GM18907 (cell line): ENCODE measurements around the gene RBM20.
"Not testable (repeated sequence)": the region's sequence is repeated elsewhere in the genome, so short reads cannot be mapped to it uniquely, and the experiment has no call there.

ENCODE experiments used
- ATAC-seq: cut with Tn5 transposase; IDR thresholded peaks from one replicate; pipeline ENCODE4 v1.9.1; 2021; ENCODE audit warnings: mild to moderate bottlenecking, moderate library complexity; ENCODE audit not compliant: unreplicated experiment

RBM20 gene

DNA sequence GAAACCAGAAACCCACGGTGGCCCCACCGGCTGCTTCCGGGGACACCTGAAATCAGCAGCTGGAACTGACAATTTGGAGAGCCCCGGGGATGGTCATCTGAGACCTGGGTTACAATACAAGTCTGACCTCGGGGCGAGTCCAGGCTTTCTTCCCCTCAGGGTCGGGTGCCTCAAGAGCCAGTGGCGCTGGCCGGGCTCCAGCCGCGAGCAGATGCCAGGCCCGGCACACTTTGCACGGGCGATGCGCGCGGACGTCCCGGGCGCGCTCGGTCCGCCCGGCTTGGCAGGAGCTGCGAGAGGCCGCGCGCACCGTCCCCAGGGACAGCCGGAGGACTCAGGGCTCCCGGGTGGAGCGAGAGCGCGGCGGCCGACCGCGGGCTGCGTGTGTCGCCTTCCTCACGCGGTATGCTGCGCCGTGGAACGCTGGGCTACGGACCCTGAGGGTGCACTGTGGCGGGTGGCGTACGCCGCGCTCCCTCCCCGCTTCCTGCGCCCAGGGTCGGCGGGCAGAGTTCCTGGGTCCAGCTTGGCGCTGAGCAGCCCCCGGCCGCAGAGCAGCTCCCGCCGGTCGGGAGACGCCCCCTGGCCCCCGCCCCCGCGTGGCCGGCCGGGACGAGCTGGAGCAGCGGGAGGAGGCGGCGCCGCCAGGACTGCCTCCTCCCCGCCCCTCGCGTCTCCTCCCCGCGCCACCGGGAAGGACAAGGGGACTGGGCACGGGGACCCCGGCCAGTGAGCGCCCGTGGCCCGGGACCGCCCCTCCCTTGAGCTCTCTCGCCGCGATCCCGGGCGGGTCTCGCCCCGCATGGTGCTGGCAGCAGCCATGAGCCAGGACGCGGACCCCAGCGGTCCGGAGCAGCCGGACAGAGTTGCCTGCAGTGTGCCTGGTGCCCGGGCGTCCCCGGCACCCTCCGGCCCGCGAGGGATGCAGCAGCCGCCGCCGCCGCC is at the start of gene RBM20:
TSS of gene RBM20 (plus strand) at position 684 of the 945 bp plus-strand sequence. CDS start at position 803, 119 bp downstream.
- ATAC-seq = no peak

DNA sequence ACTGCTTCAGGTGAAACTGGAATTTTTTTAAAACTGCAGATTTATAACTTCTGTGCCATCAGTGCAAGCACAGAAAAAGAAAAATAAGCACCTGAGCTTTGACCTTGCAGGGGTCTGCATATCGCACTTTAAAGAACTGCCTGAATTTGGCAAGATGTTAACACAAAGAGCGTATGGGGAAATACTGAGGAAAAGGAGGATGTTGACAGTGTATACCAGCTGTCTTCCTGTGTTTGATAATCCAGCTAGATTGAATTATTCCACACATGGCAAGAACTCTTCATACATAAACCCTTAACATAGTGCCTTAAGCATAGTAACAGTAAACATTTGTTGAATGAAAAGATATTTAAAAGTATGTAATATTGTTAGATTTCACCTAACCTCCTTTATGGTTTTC is 46.7 kb upstream of the RBM20 start:
- no peak for ATAC-seq

DNA sequence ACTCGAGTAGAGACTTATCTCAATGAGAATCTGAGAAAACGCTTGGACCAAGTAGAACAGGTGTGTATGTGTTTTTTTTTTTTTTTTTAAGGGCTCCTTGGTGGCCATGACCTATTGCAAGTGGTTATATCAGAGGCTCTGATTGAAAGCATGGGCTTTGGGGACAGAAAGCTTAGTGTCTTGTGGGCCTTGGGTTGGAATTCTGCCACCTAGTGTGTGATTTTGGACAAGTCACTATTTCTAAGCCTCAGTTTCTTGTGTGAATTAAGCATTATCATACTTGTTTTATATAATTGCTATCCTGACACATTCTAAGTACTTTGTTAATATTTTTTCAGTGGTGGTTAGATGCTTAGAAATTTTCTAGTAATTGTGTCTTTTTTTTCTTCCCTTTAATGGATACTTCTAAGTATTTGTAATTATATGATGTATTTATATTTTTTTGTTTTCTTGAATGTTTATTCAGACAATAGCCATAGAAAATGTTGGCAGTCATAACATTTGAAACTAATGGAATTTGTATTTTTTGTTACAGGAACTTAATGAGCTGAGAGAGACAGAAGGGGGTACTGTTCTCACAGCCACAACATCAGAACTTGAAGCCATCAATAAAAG is 43.5 kb upstream of the RBM20 start:
- no peak for ATAC-seq

DNA sequence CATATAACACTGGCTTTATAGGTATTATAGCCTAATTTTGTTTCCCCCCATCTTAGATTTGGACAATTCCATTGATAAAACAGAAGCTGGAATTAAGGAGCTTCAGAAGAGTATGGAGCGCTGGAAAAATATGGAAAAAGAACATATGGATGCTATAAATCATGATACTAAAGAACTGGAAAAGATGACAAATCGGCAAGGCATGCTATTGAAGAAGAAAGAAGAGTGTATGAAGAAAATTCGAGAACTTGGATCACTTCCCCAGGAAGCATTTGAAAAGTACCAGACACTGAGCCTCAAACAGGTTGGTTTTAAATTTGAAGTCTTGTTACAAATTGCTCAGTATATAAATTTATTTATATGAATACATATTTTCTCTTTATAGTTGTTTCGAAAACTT is 42.6 kb upstream of the RBM20 start:
- ATAC-seq = no peak

DNA sequence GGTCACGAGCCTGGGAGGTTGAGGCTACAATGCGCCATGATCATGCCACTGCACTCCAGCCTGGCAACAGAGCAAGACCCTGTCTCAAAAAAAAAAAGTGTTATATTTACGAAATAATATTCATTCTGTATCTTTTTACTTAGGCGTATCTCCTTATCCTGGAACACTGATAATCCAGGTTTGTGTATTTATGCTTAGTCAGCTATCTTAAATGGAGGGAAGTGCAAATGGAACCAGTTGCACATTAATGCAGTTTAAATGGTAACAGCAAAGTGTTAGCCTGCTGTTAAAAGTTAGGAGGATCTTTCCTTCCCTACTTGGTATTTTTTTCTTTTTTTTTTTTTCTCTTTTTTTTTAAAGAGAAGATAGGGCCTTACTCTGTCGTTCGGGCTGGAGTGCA is 36.0 kb upstream of the RBM20 start:
- ATAC-seq = no peak

DNA sequence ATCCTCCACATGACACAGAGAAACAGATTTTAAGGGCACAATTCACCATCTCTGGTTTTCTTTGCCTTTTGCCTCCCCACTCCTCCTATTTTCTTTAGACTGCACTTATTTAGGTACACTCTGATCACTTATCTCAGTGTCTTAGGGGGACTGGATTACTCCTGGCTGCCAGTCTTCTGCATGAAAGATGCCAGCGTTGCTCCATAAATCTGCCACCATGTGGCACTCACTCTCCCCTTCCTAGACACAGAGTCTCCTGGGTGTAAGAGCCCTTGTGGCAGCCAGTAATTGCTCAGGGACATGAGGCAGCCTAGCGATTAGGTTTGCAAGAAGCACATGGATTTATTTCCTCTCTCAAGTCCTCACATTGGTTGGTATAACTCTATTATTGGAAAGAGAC is 34.5 kb upstream of the RBM20 start:
- ATAC-seq = no peak

DNA sequence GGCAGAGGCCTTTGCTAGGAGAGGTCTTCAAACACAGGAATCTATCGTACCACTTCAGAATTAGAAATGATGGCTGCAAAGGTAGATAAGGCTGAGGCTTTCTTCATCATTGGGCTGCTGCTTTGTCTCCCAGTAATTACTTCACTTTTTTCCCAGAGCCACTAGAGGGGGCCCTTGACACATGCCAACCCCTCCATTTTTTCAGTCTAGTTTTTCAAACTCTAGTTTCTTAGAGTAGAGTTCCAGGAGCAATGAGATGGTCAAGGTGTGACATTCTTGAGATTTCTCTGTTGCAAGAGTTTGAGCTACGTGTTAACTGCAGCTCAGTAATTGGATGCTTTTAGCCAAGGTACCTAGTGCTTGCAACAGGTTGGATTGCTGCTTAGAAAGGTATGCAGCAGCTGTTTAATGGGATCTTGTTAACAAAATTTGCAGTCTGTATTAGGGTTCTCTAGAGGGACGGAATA is 33.8 kb upstream of the RBM20 start:
- ATAC-seq = no peak

DNA sequence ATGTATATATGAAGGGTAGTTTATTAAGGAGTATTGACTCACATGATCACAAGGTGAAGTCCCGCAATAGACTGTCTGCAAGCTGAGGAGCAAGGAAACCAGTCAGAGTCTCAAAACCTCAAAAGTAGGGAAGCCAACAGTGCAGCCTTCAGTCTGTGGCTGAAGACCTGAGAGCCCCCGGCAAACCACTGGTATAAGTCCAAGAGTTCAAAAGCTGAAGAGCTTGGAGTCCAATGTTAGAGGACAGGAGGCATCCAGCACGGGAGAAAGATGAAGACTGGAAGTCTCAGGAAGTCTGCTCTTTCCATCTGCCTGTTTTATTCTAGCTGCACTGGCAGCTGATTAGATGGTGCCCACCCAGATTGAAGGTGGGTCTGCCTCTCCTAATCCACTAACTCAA is 33.4 kb upstream of the RBM20 start:
- not testable (repeated sequence) for ATAC-seq

DNA sequence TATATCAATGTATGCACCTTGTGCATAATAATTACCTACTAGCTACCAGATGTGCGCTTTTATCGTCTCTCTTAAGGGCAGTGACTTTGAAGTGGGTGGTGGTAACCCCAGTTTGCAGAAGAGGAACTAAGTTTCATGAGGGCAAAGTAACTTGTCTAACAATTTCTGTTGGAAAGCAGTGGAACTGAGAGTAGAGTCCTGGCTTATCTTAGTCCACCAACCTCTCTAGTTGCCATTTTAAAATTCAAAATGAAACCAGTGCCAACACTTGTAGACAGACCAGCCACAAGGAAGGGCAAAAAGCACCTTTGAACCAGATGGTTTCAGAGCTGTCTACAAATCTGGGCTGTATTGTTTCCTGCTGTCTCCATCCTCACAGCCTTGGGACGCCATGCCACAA is 32.0 kb upstream of the RBM20 start:
- ATAC-seq = peak; percentile 52

DNA sequence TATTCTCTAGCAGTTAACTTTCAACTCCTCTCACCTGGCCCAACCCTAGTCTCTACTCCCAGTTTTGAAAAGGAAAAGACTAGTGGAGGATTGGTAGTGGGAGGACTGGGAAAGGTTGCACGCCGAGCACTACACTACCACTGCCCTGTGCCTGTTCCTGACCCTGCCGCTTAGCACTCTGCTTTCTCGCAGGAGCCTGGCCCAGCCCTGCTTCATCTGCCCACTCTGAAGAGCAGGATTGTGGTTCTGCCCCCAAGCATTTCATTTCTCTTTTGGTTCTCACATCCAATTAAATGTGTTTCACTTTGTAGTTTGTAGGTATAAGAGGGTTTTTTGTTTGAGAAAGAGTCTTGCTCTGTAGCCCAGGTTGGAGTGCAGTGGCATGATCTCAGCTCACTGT is 31.5 kb upstream of the RBM20 start:
- ATAC-seq = no peak

DNA sequence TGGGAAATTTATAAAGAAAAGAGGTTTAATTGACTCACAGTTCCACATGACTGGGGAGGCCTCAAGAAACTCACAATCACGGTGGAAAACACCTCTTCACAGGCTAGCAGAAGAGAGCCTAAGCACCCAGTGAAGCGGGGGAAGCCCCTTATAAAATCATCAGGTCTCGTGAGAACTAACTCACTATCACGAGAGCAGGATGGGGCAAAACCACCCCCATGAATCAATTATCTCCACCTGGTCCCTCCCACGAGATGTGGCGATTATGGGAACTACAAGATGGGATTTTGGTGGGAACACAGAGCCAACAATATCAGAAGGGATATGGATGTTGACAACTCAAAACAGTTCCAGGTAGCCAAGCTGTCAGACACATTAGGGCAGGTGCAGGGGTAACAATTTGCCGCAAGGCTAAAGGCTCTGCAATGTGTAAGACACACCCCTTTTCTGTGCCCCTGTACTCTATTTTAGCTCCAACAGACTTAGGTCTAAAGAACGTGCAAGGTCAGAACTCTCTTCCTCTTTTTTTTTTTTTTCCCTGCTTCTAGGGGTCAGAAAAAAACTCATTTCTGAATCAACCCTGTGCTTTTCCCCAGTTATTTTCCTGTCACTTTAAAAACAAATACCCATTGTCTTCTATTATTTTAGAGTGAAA is 30.7 kb upstream of the RBM20 start:
- ATAC-seq = no peak

DNA sequence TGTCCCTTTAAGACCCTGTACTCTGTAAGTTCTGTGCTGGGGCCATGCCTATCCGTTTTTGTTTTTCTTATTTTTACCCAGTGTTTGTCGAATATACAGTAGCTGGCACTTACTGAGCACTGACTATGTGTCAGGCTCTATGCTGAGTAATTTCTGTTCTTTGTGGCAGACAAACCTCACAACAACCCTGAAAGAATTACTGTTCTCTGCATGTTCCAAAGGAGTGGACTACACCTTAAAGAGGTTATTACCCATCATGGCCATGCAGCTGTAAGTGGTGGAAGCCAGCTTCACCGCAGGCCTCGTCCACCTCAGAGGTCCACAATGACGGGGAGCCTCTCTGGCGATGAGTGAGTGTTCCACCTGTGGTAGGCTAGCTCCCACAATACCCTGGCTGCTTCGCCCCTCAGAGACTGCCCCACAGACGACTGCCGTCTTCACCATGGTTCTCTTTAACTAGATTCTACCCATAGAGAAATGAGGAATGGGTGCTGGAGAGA is 30.1 kb upstream of the RBM20 start:
- no peak for ATAC-seq

DNA sequence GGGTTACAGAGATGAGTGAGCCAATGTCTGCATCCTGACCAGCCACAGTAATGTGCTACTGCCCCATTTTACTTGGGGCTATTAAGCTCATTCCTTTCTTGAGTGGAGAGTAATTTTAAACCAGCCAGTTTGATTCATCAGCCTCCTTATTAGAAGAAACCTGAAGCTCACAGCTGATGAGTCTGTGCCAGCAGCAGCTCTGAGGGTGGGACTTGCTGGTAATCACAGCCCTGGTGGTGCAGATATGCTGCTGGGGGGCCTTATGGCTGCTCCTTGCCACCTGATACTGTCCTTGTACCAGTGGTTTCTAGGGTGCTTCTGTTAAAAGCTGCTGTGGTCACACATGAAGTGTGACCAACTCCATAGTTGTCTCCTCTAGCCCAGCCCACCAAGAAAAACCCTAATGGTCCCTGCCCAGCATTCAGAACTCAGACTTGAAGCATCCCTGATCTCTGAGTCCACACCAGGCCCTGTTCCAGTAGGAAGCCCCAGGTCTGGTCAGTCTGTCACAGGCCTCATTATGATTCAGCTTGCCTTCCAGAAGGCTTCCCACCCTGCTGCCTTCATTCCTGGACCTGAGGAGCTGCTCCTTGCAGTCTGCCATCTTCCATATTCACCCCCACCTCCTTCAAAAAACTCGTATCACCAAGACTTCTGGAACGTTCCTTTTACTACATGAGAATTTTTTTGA is 28.9 kb upstream of the RBM20 start:
- no peak for ATAC-seq

DNA sequence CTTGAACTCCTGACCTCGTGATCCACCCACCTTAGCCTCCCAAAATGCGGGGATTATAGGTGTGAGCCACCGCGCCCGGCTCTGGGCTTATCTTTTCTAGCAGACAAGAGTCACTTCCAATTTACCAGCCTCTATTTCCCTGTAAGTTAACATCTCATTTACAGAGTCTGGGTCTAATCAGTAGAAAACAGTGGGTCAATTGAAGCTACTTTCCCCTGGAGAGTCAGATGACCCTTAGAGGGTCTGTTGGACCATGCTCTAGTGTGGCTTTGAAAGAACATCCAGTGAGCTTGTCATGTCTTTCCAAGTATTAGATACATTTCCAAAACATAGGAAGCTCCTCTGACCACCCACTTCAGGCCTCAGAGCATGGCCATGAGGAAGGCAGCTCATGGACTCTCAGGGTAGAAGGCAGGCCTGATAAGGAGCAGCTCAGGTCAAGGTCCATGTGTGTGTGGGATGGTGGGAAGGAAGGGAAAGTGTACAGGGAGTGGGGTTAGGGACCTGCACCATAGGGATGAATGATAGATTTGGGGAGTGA is 27.6 kb upstream of the RBM20 start:
- ATAC-seq = no peak

DNA sequence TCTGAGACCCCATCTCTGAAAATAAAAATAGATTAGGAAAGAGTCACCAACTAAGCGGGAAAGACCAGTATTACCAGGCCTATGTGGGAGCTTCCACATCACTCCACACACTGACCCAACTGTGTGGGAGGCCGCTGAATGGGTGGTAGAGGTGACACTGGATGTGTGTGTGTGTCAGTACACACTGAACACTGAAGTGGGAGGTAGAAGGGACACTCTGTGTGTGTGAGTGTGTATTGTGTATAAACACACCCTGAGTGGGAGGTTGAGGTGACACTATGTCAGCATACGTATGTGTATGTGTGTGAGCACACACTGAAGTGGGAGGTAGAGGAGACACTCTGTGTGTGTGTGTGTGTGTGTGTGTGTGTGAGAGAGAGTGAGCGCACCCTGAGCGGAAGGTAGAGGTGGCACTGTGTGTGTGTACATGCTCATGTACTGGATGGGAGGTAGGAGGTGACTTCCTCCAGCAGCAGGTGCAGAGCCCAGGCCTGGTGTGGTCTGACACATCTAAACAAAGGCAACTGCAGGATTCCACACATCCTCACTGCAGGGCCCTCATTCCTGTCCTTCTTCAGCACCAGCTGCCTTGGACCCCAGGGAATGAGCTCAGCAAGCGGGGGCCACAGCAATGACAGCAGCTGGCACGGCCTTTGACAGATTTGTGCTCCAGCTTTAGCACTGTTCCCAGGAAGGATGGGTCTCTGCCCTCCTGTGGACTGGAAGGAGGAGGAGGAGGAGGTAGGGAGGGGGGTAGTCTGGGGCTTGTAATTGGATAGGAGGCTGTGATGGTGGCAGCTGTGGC is 26.5 kb upstream of the RBM20 start:
- ATAC-seq = no peak

DNA sequence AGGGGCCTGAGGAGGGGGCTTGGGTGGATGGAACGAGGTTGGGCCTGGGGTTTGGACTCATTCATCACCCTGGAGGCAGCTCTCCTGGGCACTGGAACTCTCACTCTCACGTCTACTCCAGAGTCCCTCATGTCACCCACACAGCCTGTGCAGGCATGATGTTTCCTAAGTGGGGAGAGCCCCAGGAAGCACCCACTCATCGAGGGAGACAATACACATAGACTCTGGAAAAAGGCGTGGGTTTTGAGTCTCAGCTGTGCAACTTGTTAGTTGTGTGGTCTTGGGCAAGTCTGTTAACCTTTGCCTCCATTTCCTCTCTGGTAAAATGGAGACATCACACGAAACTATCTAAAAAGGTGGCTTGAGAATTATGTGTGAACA is 25.9 kb upstream of the RBM20 start:
- no peak for ATAC-seq

DNA sequence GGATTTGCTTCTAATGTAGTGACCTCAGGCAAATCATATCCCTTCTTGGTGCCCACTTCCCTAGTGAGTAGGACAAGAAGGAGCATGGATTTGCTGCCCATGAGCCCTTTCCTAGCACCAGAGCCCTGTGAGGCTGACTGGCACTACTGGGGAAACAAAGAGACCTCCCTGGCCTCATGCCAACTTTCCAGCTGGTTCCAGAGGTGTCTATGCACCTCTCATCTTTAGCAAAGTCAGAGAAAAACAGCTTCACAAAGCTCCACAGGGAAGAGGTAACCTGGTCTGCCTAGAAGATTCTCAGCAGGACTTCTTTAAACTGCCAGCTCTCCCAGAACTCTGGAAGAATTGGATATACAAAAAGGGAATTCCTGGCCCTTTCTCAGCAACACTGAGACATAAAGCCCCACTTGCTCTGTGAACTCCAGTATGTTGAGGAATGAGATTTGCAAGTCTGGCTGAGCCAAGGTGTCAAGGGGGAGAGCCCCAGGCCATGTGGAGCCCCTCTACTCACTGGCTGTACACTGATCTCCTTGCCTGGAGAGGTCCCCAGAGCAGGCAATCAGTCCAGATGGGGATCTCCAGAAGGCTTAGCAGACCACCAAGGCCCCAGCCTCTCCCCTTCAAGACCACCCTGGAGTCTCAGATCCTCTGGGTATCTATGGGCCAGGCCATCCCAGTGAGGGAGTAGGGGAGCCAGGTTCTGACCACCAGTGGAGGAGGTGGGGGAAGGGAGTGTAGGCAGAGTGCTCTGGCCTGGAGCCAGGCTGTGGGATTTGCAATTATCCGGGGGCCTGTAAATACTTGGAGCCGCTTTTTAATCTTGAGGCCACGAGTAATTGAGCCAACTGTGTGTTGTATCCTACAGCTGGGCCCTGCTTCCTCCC is 24.4 kb upstream of the RBM20 start:
- no peak for ATAC-seq

DNA sequence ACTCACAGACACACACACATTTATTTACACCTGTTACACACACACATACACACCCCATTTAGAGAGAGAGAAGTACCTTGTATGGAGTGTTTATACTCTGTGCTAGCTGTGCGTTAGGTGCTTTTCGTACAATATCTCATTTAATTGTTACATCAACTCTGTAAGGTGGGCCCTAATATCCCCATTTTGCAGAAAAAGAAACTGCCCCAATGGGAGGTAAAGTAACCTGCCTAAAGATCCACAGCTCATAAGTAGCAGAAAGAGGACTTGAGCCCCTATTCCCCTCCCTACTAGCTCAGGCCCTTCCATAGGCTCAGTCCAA is 23.8 kb upstream of the RBM20 start:
- no peak for ATAC-seq

DNA sequence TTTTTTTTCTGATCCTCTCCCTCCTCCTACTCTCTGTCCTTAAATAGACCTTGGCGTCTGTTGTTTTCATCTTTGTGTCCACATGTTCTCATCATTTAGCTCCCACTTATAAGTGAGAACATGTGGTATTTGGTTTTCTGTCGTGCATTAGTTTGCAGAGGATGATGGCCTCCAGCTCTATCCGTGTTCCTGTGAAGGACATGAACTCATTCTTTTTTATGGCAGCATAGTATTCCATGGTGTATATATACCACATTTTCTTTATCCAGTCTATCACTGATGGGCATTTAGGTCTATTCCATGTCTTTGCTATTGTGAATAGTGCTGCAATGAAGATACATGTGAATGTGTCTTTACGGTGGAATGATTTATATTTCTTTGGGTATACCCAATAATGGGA is 20.8 kb upstream of the RBM20 start:
- not testable (repeated sequence) for ATAC-seq
